ENCODE data around the gene CFAP299.

The CFAP299 gene

GRCh38 chr4:80873571-80873970, 538.0 kb downstream of the CFAP299 start:
- no peak for DNase-seq

- DNase-seq = no peak
Observed at GRCh38 chr4:80874979-80875378, 539.4 kb downstream of the CFAP299 start.

- no peak for DNase-seq
Observed at GRCh38 chr4:80875642-80876041, 540.1 kb downstream of the CFAP299 start.

GRCh38 chr4:80876810-80877209, 541.3 kb downstream of the CFAP299 start:
- DNase-seq = no peak

- no peak for DNase-seq
Observed at GRCh38 chr4:80878218-80878617, 542.7 kb downstream of the CFAP299 start.

DNA sequence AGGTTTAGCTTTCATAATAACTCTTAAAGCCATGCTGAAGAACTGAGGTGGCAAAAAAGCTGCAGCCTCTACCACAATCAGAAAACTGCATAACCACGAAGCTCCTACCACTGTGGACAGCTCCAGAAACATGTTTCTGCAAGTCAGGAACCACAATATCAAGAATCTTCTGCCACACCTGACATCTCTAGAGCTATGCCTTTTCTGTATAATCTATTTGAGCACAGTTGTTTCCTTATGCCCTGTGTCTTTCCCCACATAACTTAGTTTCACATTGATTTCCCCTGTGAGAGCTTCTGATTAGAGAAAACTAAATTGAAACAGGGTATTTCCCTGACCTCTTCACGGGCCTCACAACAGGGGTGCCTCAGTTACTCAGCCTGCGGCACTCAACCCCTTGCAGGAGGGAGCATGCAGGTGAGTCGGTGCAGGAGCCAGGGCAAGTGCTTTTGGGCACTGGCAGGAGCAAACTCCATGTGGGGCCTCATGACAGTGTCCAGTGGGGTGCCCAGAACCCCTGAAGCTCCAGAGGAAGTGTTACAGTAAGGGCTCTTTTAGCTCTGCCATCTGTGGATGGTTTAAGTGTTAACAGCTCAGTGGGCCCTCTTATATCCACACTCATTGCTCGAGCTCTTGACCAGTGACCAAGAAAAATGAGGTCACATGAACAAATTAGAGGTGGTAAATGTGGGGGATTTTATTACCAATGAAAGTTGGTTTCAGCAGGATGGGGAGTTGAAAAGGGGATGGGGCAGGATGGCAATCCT, 562.2 kb downstream of the CFAP299 start:
- DNase-seq = no peak

DNA sequence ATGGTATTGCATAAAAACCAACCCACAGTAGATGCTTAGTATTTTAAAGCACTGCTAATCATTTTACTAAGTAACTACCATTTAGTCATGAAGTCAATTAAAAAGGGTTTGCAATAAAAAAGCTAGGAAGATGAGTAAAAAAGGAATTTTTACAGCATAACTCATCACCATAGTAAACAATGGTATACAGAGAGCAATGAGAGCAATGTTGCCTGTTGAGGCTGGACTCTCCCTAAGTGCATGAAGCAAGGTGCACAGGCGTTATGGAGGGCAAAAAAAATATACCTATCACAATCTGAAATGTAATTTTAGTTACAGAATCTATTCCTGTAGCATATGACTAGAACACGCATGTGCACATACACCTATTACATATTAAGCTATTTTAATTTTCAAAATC, 565.4 kb downstream of the CFAP299 start:
- no peak for DNase-seq

GRCh38 chr4:80903020-80903419, 567.5 kb downstream of the CFAP299 start:
- DNase-seq = no peak

DNA sequence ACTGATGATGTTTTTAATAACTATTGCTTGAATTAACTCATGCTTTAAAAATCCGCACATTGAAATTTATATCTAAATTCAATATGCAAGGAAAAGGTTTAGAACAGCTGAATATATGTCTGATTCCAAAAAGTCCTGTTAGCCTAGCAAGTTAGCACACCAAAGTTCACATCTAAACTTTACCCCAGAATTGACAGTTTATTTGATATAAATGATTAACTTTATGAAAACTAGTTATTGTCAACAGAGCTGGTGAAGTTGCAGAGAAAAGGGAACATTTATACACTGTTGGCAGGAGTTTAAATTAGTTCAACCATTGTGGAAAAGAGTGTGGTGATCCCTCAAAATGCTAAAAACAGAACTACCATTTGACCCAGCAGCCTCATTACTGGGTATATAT, 574.4 kb downstream of the CFAP299 start:
- DNase-seq = no peak

DNA sequence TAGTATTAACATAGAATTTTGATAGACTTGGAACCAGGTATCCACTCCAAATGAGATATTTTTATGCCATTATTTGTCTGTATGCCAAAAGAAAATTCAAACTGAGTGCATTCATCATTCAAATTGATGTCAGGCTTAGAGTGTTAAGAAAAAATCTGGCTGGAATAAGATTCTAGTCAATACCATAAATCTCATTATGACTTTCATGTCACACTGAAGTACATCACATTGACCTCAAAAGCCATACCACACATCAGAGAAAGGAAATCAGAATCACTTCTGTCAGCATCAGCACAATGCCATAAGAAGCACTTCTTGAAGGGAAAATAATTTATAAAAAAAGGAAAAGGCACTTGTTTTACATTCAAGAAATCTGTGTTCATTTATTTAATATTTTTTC, 575.9 kb downstream of the CFAP299 start:
- DNase-seq = no peak

DNA sequence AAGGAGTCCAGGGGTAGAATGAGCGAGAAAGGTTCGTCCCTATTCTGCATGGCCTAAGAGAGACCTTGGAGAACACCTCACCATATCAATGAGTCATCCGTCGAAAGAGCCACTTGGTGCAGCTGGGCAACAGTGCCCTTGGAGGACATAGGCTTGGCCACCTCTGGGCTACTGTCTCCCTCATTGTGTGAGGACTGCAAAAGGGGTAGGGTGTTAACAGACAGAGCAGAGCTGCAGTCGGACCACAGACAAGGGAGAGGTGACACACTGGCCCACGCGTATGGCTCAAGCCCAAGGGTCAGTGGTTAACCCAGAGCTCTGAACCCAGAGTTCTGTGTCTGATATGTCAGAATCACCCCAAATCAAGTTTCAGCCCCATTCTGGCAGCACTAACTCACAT, 576.8 kb downstream of the CFAP299 start:
- no peak for DNase-seq

DNA sequence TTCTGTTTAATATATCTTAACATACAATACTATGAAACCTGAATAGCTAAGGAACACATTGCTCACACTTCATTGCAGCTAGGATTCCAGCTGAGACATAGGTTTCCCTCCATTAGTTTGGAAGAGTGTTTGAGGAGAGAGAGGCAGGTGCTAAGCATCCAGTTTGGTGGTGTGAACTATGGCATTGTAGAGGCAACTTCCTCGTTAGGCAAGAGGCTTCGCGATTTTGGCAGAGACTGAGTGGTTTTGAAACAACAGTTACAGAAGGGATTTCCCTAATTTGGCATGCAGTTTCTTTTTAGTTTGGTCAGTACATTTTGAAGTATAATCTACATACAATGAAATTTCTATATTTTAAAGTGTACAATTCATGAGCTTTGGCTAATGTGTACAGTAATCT, 577.9 kb downstream of the CFAP299 start:
- no peak for DNase-seq

DNA sequence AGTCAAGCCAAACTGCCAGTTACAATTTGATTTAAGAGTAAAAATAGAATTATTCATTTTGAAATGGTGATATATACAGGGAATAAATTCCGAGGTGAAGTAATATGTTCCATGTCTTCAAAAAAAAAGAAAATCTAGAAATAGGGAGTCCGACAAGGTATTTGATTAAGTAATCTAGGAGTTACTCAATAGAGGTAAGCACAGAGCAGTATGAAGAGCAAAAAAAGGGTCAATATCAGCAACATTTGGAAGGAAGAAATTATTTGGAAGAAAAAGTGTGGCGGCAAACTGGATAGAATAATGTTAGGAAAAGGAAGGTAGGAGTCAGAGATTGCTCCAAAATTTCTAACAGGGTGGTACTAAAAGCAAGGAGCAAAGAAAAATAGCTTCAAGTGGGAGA, 581.2 kb downstream of the CFAP299 start:
- DNase-seq = no peak

GRCh38 chr4:80918004-80918403, 582.5 kb downstream of the CFAP299 start:
- no peak for DNase-seq

DNA sequence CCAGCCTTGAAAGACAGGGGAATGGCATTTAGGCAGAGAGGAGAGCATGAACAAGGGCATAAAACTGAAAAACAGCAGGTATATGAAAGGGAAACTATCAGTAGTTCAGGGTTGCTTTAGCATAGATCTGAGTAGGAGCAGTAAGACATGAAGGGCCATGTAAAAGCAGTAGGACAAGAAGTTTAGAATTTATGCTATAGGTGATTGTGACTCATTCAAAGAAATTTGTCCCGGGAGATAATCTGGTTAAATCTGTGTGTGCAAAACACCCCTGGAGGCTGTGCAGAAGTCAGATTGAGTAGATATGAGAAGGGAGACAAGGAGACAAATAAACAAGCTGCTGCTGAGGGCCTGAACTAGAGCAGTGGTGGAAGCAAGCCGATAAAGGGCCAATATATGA, 585.9 kb downstream of the CFAP299 start:
- no peak for DNase-seq

- DNase-seq = no peak
Observed at GRCh38 chr4:80922941-80923340, 587.4 kb downstream of the CFAP299 start.

- DNase-seq = no peak
Observed at GRCh38 chr4:80925293-80925692, 589.8 kb downstream of the CFAP299 start.

GRCh38 chr4:80926446-80926845, 590.9 kb downstream of the CFAP299 start:
- DNase-seq = no peak

DNA sequence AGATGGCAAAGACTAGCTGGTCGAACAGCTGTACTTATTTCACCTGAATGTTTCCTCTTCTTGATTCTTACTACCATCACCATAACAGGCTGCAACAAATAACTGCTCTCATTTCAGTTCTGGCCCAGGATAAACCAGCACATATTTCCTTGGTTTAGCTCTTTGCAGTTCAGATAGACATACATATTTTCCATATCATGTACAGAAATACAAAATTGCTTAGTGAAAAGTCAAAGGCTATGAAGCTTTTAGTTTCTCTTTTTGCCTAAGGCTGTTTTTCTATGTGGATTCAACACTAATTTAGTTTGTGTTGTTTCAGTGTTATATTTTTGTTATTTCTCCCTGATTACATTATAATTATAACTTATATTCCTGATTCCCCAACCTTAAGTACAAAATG, 591.4 kb downstream of the CFAP299 start:
- no peak for DNase-seq

DNA sequence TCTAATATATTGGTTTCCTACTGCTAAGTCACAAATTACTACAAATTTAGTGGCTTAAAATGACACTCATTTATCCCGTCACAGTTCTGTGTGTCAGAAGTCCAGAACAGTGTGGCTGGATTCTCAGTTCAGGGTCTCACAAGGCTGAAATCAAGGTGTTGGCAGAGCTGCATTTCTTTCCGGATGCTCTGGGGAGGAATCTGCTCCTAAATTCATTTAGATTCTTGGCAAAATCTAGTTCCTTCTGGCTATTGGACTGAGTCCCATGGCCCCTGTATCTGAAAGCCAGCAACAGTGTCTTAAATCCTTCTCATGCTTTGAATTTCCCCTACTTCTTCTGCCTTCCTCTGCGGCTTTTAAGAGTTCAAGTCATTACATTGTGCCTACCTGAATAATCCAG, 591.9 kb downstream of the CFAP299 start:
- DNase-seq = no peak

DNA sequence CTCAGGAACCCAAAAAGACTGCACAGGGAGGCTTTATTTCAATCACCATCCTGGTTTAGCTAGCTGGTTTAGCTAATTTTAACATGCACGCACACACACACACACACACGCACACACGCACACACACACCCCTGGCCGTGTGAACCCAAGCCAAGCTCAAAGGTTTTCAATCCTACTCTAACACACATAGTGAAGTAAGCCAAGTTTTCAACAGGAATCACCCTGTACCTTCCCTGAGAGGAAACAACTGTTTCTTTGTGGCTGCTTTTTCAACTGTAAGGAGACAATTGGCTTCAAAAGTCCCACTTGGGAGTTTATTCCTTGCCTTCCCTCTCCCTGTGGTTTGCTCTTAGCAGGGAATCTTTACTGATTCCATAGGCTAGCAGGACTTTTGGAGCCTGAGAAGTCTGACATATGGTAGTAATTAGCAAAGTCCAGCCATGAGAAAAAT, 596.1 kb downstream of the CFAP299 start:
- DNase-seq = no peak

DNA sequence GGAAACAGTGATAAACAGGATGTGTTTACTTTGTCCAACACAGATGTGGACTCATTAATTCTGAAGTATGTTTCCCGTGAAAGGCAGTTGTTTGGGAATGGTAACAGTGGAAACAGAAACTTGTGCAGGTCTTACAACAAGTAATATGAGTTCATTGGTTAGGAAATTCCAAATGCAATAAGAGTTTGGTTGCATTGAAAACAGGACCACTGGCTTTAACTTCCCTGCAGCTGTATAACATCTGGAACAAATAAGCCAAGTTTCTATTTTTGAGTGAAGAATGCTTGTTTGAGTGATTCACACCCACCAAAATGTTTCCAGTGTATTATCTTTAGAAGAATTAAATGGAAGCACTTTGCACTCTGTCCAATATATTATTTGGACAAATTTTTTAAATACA, 612.6 kb downstream of the CFAP299 start:
- no peak for DNase-seq

DNA sequence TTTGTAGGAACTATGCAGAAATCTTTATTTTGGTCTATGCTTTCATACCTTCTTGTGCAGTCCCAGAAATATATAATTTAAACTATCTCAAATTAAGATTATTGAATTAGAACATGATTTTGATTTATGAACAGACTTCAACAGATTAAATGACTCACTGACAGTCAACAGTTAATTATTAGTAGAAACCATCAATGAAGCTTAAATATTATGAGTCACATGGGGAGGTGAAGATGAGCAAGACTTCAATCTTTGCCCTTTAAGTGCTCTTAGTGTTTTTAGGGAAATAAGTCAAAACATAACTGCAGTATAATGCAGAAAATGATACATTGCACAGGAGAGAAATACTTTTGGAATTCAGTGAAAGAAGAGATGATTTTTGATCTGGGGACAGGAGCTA, 613.5 kb downstream of the CFAP299 start:
- DNase-seq = no peak

- no peak for DNase-seq
Observed at GRCh38 chr4:80956421-80956820, 620.9 kb downstream of the CFAP299 start.

DNA sequence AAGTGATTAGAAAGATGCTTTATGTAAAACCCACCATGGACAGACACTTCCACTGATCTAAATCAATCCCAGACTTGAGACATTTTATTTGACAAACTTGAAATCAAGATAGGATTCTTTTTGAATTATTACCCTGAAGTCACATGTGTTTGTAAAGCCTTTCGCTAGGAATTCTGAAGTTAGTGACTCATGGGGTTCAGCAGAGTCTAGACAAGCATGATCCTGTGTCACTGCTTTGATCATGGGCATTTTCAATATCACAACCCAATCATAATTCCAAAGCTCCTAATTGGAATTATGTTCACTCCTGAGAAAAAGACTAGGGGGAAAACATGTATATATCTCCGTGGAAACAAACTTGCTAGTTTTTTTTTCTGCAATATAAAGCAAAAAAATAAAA, 627.5 kb downstream of the CFAP299 start:
- no peak for DNase-seq
